Dedifferentiated amniotic fluid mesenchymal stem cell (primary cell): ENCODE results near the gene TMEM255B.

Experiments used
- DNase-seq: peaks from one replicate; pipeline ENCODE4 v3.0.0-alpha.2; 2016; ENCODE audit errors: extremely low spot score

TMEM255B gene

GRCh38 chr13:113861433-113862030, 102.5 kb downstream of the TMEM255B start:
- no peak for DNase-seq

- no peak for DNase-seq
Measured at GRCh38 chr13:113862191-113862930, 103.3 kb downstream of the TMEM255B start.

- peak; percentile 17 for DNase-seq
Measured at GRCh38 chr13:113862931-113863523, 104.0 kb downstream of the TMEM255B start.

- no peak for DNase-seq
Measured at GRCh38 chr13:113863524-113864272, 104.7 kb downstream of the TMEM255B start, which contains the start of gene GAS6. GAS6 (minus strand) TSS chr13:113864076; CDS start chr13:113863920, 156 bp downstream.

GRCh38 chr13:113864273-113864890, 105.4 kb downstream of the TMEM255B start:
- DNase-seq = no peak

- DNase-seq = no peak
Measured at GRCh38 chr13:113865427-113865826, 106.4 kb downstream of the TMEM255B start.
